Measurements from ENCODE around the gene FKBP6.
A peak's percentile ranks its signal among the peaks of the same experiment; 100 is the strongest.
"Not testable (repeated sequence)": the region's sequence is repeated elsewhere in the genome, so short reads cannot be mapped to it uniquely, and the experiment has no call there.

Gene FKBP6

GRCh38 chr7:73395538-73396503 lies 67.9 kb downstream of the FKBP6 start:
- DNase-seq (ENCODE audit: low read depth in 2 of 2): no peak

- no peak for DNase-seq (ENCODE audit: low read depth in 2 of 2)
Measured at GRCh38 chr7:73397521-73398281, 69.7 kb downstream of the FKBP6 start.

DNA sequence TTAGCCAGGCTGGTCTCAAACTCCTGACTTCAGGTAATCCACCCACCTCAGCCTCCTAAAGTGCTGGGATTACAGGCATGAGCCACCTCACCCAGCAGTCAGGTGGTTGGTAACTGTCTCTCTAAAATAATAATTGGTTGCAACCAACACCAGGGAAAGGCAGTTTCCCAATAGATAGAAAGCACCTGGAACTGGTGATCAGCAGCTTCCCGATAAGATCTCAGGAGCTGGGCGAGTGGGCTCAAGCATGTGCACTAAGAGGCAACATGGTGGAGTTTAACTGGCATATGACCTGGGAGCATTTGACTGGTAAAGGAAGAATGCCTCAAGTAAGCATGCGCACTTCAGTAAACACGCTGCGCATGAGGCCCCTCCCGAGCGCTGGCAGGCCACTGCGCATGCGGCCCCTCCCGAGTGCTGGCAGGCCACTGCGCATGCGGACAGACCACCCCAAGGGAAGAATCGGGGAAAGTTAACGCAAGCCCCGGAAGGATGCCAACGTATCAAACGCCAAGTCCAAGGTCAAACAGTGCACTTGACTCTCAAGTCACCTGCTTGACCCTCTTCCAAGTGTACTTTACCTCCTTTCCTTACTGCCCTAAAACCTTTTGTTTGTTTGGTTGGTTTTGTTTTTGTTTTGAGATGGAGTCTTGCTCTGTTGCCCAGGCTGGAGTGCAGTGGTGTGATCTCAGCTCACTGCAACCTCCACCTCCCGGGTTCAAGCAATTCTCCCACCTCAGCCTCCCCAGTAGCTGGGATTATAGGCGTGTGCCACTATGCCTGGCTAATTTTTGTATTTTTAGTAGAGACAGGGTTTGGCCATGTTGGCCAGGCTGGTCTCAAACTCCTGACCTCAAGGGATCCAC lies 71.5 kb downstream of the FKBP6 start:
- peak; percentile 39 to 44 for DNase-seq (ENCODE audit: low read depth in 2 of 2)

DNA sequence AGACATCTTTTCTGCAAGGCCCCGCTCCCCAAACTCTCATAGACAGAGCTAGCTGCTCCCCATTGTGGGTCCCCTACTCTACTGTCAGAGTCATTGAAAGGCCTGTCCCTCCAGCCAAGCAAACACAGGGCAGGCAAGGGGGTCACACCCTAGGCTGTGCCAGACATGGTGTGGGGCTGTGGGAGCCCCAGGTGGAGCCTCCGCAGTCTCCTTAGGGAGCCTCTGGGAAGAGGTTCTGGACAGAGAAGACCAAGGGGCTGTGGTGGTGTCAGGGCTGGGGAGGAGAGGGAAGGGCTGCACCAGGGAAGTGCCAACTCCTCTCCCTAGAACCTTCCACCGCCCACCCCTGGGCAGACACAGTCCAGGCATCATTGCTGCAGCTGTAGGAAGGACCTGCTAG lies 76.9 kb downstream of the FKBP6 start:
- not testable (repeated sequence) for DNase-seq (ENCODE audit: low read depth in 2 of 2)
